ENCODE results near the gene CPLX4. TPM values are rescaled to one million over a fixed set of nuclear protein-coding genes. Genes with fewer than 3 reads are reported as not detected.
A peak's percentile ranks its signal among the peaks of the same experiment; 100 is the strongest.

CPLX4 gene
- total and polyA plus RNA-seq, 2 experiments from 2014 or later, result not detected

DNA sequence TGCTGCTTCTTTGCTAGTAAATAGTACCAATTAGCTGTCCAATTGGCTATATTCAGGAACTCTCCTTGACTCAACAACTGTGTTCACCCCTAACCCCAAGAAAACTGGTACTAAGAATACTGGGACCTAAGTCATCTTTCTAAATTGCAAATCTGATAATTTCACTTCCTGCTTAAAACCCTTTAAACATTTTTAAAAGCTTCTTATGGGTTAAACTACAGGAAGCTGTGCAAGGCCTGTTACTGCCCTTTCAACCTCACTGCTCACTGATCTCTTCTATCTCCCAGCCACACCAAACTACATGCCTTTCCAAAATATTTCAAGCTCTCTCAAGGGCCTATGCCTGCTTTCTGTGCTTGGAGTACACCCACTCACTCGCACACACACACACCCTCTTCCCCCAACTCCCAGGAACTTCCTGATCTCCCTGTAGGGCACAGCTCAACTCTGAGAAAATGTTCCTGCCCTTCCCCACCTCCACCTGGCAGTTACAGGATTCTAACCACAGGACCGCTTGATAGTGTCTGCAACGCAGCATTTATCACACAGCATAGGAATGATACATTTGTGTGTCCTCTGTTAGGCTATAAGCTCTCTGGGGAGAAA lies 33.9 kb upstream of the CPLX4 start:
- Histone ChIP-seq H3K4me1 (ENCODE audit: insufficient read depth) (peaks cover 30% of the 10 kb centered on the region), H3K36me3 (ENCODE audit: low read depth) (peaks cover 90% of the 10 kb centered on the region), H3K9ac (no peak overlapping the region), H3K79me2 (ENCODE audit: insufficient read depth) (peaks cover 97% of the 10 kb centered on the region), H3K9me3 (ENCODE audit: low read depth) (no peaks in the 10 kb centered on the region), H3F3A (ENCODE audit: insufficient read depth) (peaks cover 4% of the 10 kb centered on the region; the same call in 1 of the 2 replicates), H4K20me1 (ENCODE audit: insufficient read depth) (peaks cover 9% of the 10 kb centered on the region), H3K27ac (no peak overlapping the region), H3K4me2 (ENCODE audit: unreplicated experiment) (no peak overlapping the region), H3K27me3 (replicated peaks; ENCODE audit: insufficient read depth) (no peaks in the 10 kb centered on the region), H3K9me2 (ENCODE audit: insufficient read depth) (no peaks in the 10 kb centered on the region), H2AFZ (no peak overlapping the region), H3K4me3 (no peak overlapping the region)
- no peak for TF ChIP-seq EZH2phosphoT487 (IDR thresholded peaks at IDR 0.05; ENCODE audit: insufficient read depth, low read depth)
- no peak for TF ChIP-seq EZH2 (IDR thresholded peaks at IDR 0.05; ENCODE audit: insufficient read depth, poor library complexity, severe bottlenecking)
- WGBS, 2 experiments (ENCODE audit: low coverage in 1 of 2, low lambda C conversion rate in 2 of 2, missing lambda C conversion rate in 2 of 2), result 97 to 98% methylated on average over 3 of the region's 3 CpGs
- DNase-seq, result no peak
- in situ Hi-C loops (cut with MboI), result no loop called here

GRCh38 chr18:59345556-59345955 lies 27.1 kb upstream of the CPLX4 start:
- peaks cover 96% of the 10 kb centered on the region for H3K79me2 ChIP-seq (ENCODE audit: insufficient read depth)
- peak; percentile 37 for DNase-seq
- H4K20me1 ChIP-seq (ENCODE audit: insufficient read depth), result peaks cover 26% of the 10 kb centered on the region
- H3K4me1 ChIP-seq (ENCODE audit: insufficient read depth), result peaks cover 15% of the 10 kb centered on the region
- H3K27ac ChIP-seq, result no peak overlapping the region
- no peak overlapping the region for H3K4me2 ChIP-seq (ENCODE audit: unreplicated experiment)
- H3K36me3 ChIP-seq (ENCODE audit: low read depth), result peaks cover 80% of the 10 kb centered on the region
- no peaks in the 10 kb centered on the region for H3K9me2 ChIP-seq (ENCODE audit: insufficient read depth)
- no peak overlapping the region for H3K9ac ChIP-seq
- in situ Hi-C loops (cut with MboI), result no loop called here
- H3K9me3 ChIP-seq (ENCODE audit: low read depth), result no peaks in the 10 kb centered on the region
- WGBS, 2 experiments (ENCODE audit: low coverage in 1 of 2, low lambda C conversion rate in 2 of 2, missing lambda C conversion rate in 2 of 2), result 99% methylated on average over 4 of the region's 4 CpGs
- peaks cover 24% of the 10 kb centered on the region for H3F3A ChIP-seq (ENCODE audit: insufficient read depth)
- H2AFZ ChIP-seq, result no peak overlapping the region
- no peaks in the 10 kb centered on the region for H3K27me3 ChIP-seq (replicated peaks; ENCODE audit: insufficient read depth)
- no peak overlapping the region for H3K4me3 ChIP-seq
- TF ChIP-seq EZH2 (IDR thresholded peaks at IDR 0.05; ENCODE audit: insufficient read depth, poor library complexity, severe bottlenecking) (no peak), EZH2phosphoT487 (IDR thresholded peaks at IDR 0.05; ENCODE audit: insufficient read depth, low read depth) (no peak)

GRCh38 chr18:59344996-59345395 lies 26.5 kb upstream of the CPLX4 start:
- H3K9ac ChIP-seq, result no peak overlapping the region
- H3K79me2 ChIP-seq (ENCODE audit: insufficient read depth), result peaks cover 96% of the 10 kb centered on the region
- no peak overlapping the region for H3K4me3 ChIP-seq
- H3K4me1 ChIP-seq (ENCODE audit: insufficient read depth), result peaks cover 15% of the 10 kb centered on the region
- no peaks in the 10 kb centered on the region for H3K9me2 ChIP-seq (ENCODE audit: insufficient read depth)
- DNase-seq, result no peak
- TF ChIP-seq EZH2 (IDR thresholded peaks at IDR 0.05; ENCODE audit: insufficient read depth, poor library complexity, severe bottlenecking), result no peak
- no peak for TF ChIP-seq EZH2phosphoT487 (IDR thresholded peaks at IDR 0.05; ENCODE audit: insufficient read depth, low read depth)
- H4K20me1 ChIP-seq (ENCODE audit: insufficient read depth), result peaks cover 26% of the 10 kb centered on the region
- in situ Hi-C loops (cut with MboI), result no loop called here
- H3K9me3 ChIP-seq (ENCODE audit: low read depth), result no peaks in the 10 kb centered on the region
- no peaks in the 10 kb centered on the region for H3K27me3 ChIP-seq (replicated peaks; ENCODE audit: insufficient read depth)
- no peak overlapping the region for H3K27ac ChIP-seq
- H2AFZ ChIP-seq, result no peak overlapping the region
- WGBS, 2 experiments (ENCODE audit: low coverage in 1 of 2, low lambda C conversion rate in 2 of 2, missing lambda C conversion rate in 2 of 2), result 100% methylated on average over 1 of the region's 1 CpG
- H3F3A ChIP-seq (ENCODE audit: insufficient read depth), result peaks cover 24% of the 10 kb centered on the region
- no peak overlapping the region for H3K4me2 ChIP-seq (ENCODE audit: unreplicated experiment)
- H3K36me3 ChIP-seq (ENCODE audit: low read depth), result peaks cover 82% of the 10 kb centered on the region

DNA sequence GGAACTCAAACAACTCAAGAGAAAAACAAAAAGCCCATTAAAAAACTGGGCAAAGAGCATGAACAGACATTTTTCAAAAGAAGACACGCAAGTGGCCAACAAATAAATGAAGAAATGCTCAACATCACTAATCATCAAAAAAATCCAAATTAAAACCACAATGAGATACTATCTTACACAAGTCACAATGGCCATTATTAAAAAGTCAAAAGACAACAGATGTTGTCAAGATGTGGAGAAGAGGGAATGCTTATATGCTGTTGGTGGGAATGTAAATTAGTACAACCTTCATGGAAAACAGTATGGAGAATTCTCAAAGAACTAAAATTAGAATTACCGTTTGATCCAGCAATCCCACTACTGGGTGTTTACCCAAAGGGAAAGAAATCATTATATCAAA lies 25.5 kb upstream of the CPLX4 start:
- DNase-seq, result no peak
- Histone ChIP-seq H4K20me1 (ENCODE audit: insufficient read depth) (peaks cover 26% of the 10 kb centered on the region), H3K36me3 (ENCODE audit: low read depth) (peaks cover 81% of the 10 kb centered on the region)

More for the DNA sequence above, 25.5 kb upstream of the CPLX4 start:
- Histone ChIP-seq H3K4me1 (ENCODE audit: insufficient read depth) (peaks cover 15% of the 10 kb centered on the region), H2AFZ (no peak overlapping the region), H3K4me2 (ENCODE audit: unreplicated experiment) (no peak overlapping the region), H3K4me3 (no peak overlapping the region), H3K27ac (no peak overlapping the region), H3K9ac (no peak overlapping the region), H3F3A (ENCODE audit: insufficient read depth) (peaks cover 24% of the 10 kb centered on the region), H3K79me2 (ENCODE audit: insufficient read depth) (peaks cover 96% of the 10 kb centered on the region), H3K27me3 (replicated peaks; ENCODE audit: insufficient read depth) (no peaks in the 10 kb centered on the region), H3K9me3 (ENCODE audit: low read depth) (no peaks in the 10 kb centered on the region), H3K9me2 (ENCODE audit: insufficient read depth) (no peaks in the 10 kb centered on the region)
- no peak for TF ChIP-seq EZH2 (IDR thresholded peaks at IDR 0.05; ENCODE audit: insufficient read depth, poor library complexity, severe bottlenecking)
- no peak for TF ChIP-seq EZH2phosphoT487 (IDR thresholded peaks at IDR 0.05; ENCODE audit: insufficient read depth, low read depth)
- WGBS, 2 experiments (ENCODE audit: low coverage in 1 of 2, low lambda C conversion rate in 2 of 2, missing lambda C conversion rate in 2 of 2), result 55 to 65% methylated on average over 2 of the region's 2 CpGs
- in situ Hi-C loops (cut with MboI), result no loop called here
